ENCODE results near the gene OR11H1.
"Not testable (repeated sequence)": the region's sequence is repeated elsewhere in the genome, so short reads cannot be mapped to it uniquely, and the experiment has no call there.

OR11H1 gene

GRCh38 chr22:15527892-15528291, at the start of gene OR11H1:
Gene OR11H1, plus strand, starts transcription at chr22:15528192. Its CDS starts 0 bp downstream, at chr22:15528192.
- H3K36me3 ChIP-seq (ENCODE audit: control insufficient read depth in 5 of 5, insufficient read depth in 5 of 5, low read length in 5 of 5); H3K4me1 ChIP-seq (ENCODE audit: control insufficient read depth in 5 of 5, insufficient read depth in 5 of 5, low read length in 5 of 5); H3K4me3 ChIP-seq (ENCODE audit: low read depth in 1 of 5, low read length in 5 of 5); H3K27ac ChIP-seq (ENCODE audit: low read depth, low read length); H3K9ac ChIP-seq (ENCODE audit: low read length in 5 of 5); H3K27me3 ChIP-seq (ENCODE audit: control insufficient read depth in 5 of 5, insufficient read depth in 4 of 5, low read length in 5 of 5); H3K9me3 ChIP-seq (ENCODE audit: control insufficient read depth in 5 of 5, low read length in 5 of 5): not testable (repeated sequence)

GRCh38 chr22:15509967-15510366, 18.0 kb upstream of the OR11H1 start:
- H3K9me3 ChIP-seq (ENCODE audit: control insufficient read depth in 5 of 5, low read length in 5 of 5); H3K27me3 ChIP-seq (ENCODE audit: control insufficient read depth in 5 of 5, insufficient read depth in 4 of 5, low read length in 5 of 5); H3K36me3 ChIP-seq (ENCODE audit: control insufficient read depth in 5 of 5, insufficient read depth in 5 of 5, low read length in 5 of 5); H3K4me1 ChIP-seq (ENCODE audit: control insufficient read depth in 5 of 5, insufficient read depth in 5 of 5, low read length in 5 of 5); H3K9ac ChIP-seq (ENCODE audit: low read length in 5 of 5); H3K4me3 ChIP-seq (ENCODE audit: low read depth in 1 of 5, low read length in 5 of 5); H3K27ac ChIP-seq (ENCODE audit: low read depth, low read length): not testable (repeated sequence)

- H3K4me1 ChIP-seq (ENCODE audit: control insufficient read depth in 5 of 5, insufficient read depth in 5 of 5, low read length in 5 of 5); H3K27ac ChIP-seq (ENCODE audit: low read depth, low read length); H3K4me3 ChIP-seq (ENCODE audit: low read depth in 1 of 5, low read length in 5 of 5); H3K27me3 ChIP-seq (ENCODE audit: control insufficient read depth in 5 of 5, insufficient read depth in 4 of 5, low read length in 5 of 5); H3K9me3 ChIP-seq (ENCODE audit: control insufficient read depth in 5 of 5, low read length in 5 of 5); H3K9ac ChIP-seq (ENCODE audit: low read length in 5 of 5); H3K36me3 ChIP-seq (ENCODE audit: control insufficient read depth in 5 of 5, insufficient read depth in 5 of 5, low read length in 5 of 5): not testable (repeated sequence)
Observed at GRCh38 chr22:15515896-15516295, 12.1 kb upstream of the OR11H1 start.

GRCh38 chr22:15553767-15554166, 25.8 kb downstream of the OR11H1 start:
- H3K36me3 ChIP-seq (ENCODE audit: control insufficient read depth in 5 of 5, insufficient read depth in 5 of 5, low read length in 5 of 5); H3K4me1 ChIP-seq (ENCODE audit: control insufficient read depth in 5 of 5, insufficient read depth in 5 of 5, low read length in 5 of 5); H3K9ac ChIP-seq (ENCODE audit: low read length in 5 of 5); H3K4me3 ChIP-seq (ENCODE audit: low read depth in 1 of 5, low read length in 5 of 5); H3K27me3 ChIP-seq (ENCODE audit: control insufficient read depth in 5 of 5, insufficient read depth in 4 of 5, low read length in 5 of 5); H3K27ac ChIP-seq (ENCODE audit: low read depth, low read length); H3K9me3 ChIP-seq (ENCODE audit: control insufficient read depth in 5 of 5, low read length in 5 of 5): not testable (repeated sequence)

GRCh38 chr22:15563461-15563860, 35.5 kb downstream of the OR11H1 start:
- not testable (repeated sequence) for H3K4me1 ChIP-seq (ENCODE audit: control insufficient read depth in 5 of 5, insufficient read depth in 5 of 5, low read length in 5 of 5); H3K4me3 ChIP-seq (ENCODE audit: low read depth in 1 of 5, low read length in 5 of 5); H3K9ac ChIP-seq (ENCODE audit: low read length in 5 of 5); H3K27ac ChIP-seq (ENCODE audit: low read depth, low read length); H3K27me3 ChIP-seq (ENCODE audit: control insufficient read depth in 5 of 5, insufficient read depth in 4 of 5, low read length in 5 of 5); H3K9me3 ChIP-seq (ENCODE audit: control insufficient read depth in 5 of 5, low read length in 5 of 5); H3K36me3 ChIP-seq (ENCODE audit: control insufficient read depth in 5 of 5, insufficient read depth in 5 of 5, low read length in 5 of 5)

- H3K4me3 ChIP-seq (ENCODE audit: low read depth in 1 of 5, low read length in 5 of 5); H3K27ac ChIP-seq (ENCODE audit: low read depth, low read length); H3K9ac ChIP-seq (ENCODE audit: low read length in 5 of 5); H3K9me3 ChIP-seq (ENCODE audit: control insufficient read depth in 5 of 5, low read length in 5 of 5); H3K4me1 ChIP-seq (ENCODE audit: control insufficient read depth in 5 of 5, insufficient read depth in 5 of 5, low read length in 5 of 5); H3K36me3 ChIP-seq (ENCODE audit: control insufficient read depth in 5 of 5, insufficient read depth in 5 of 5, low read length in 5 of 5); H3K27me3 ChIP-seq (ENCODE audit: control insufficient read depth in 5 of 5, insufficient read depth in 4 of 5, low read length in 5 of 5): not testable (repeated sequence)
Observed at GRCh38 chr22:15565063-15565462, 37.1 kb downstream of the OR11H1 start.
